ENCODE data around the gene RELB.

DNA sequence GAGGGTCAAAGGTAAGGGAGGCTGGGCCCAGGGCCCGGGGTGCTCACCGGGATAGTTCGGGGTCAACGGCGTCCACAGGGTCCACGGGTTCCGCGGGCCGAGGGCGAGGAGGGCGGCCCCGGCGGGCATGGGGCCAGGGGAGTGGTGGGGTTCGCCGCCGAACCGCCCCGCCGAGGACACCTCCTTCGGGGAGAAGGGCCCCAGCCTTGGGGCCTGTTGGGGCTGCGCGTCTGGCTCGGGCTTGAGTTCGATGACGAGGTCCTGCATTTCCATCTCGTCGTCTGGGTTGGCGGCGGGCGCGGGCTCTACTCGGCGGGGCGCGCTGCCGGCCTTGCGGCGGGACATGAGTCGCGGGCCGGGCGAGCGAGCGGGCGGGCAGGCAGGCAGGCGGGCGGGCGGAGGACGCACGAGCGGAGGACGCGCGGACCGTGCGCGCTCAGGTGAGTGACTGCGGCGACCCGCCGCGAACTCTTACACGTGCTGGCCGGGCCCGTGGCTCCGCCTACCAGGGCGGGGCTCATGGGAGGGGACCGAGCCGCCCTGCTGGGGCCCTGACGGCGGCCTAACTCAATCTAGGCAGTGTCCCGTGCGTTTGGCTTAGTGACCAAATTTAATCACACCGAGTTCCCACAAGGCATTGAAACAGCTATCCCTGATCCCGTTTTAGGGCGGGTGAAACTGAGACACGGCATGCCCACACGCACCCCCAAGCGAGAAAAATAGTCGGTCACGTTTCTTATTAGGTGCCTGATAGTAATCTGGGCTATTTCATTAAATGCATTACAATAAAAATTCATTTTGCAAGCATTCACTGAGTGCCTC is 75.0 kb downstream of the RELB start, which contains the start of gene ZNF296:
- TF ChIP-seq, protein P1, sequence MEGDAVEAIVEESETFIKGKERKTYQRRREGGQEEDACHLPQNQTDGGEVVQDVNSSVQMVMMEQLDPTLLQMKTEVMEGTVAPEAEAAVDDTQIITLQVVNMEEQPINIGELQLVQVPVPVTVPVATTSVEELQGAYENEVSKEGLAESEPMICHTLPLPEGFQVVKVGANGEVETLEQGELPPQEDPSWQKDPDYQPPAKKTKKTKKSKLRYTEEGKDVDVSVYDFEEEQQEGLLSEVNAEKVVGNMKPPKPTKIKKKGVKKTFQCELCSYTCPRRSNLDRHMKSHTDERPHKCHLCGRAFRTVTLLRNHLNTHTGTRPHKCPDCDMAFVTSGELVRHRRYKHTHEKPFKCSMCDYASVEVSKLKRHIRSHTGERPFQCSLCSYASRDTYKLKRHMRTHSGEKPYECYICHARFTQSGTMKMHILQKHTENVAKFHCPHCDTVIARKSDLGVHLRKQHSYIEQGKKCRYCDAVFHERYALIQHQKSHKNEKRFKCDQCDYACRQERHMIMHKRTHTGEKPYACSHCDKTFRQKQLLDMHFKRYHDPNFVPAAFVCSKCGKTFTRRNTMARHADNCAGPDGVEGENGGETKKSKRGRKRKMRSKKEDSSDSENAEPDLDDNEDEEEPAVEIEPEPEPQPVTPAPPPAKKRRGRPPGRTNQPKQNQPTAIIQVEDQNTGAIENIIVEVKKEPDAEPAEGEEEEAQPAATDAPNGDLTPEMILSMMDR (conservative IDR thresholded peaks at IDR 0.05; ENCODE audit: low read length): no peak
- TF ChIP-seq EZH2phosphoT487 (IDR thresholded peaks at IDR 0.05; ENCODE audit: borderline replicate concordance): no peak

Measured in Loucy (cell line).